Measurements from ENCODE around the gene ATP10A.
"Not testable (repeated sequence)": the region's sequence is repeated elsewhere in the genome, so short reads cannot be mapped to it uniquely, and the experiment has no call there.

Gene ATP10A

GRCh38 chr15:25790000-25790660 lies 73.0 kb downstream of the ATP10A start:
- no peak for DNase-seq (ENCODE audit: low spot score)

- DNase-seq (ENCODE audit: low spot score) = no peak
Observed at GRCh38 chr15:25789616-25789999, 73.5 kb downstream of the ATP10A start.

- no peak for DNase-seq (ENCODE audit: low spot score)
Observed at GRCh38 chr15:25789211-25789610, 73.9 kb downstream of the ATP10A start.

GRCh38 chr15:25787855-25788520 lies 75.1 kb downstream of the ATP10A start:
- no peak for DNase-seq (ENCODE audit: low spot score)

GRCh38 chr15:25787381-25787780 lies 75.7 kb downstream of the ATP10A start:
- DNase-seq (ENCODE audit: low spot score) = no peak

- DNase-seq (ENCODE audit: low spot score) = no peak
Observed at GRCh38 chr15:25786040-25786439, 77.1 kb downstream of the ATP10A start.

- no peak for DNase-seq (ENCODE audit: low spot score)
Observed at GRCh38 chr15:25785641-25786025, 77.5 kb downstream of the ATP10A start.

GRCh38 chr15:25784876-25785640 lies 78.1 kb downstream of the ATP10A start:
- no peak for DNase-seq (ENCODE audit: low spot score)

GRCh38 chr15:25783607-25784540 lies 79.3 kb downstream of the ATP10A start:
- peak; percentile 71 for DNase-seq (ENCODE audit: low spot score)

GRCh38 chr15:25783134-25783533 lies 80.0 kb downstream of the ATP10A start:
- DNase-seq (ENCODE audit: low spot score) = no peak

- no peak for DNase-seq (ENCODE audit: low spot score)
Observed at GRCh38 chr15:25780479-25781255, 82.5 kb downstream of the ATP10A start.

GRCh38 chr15:25778161-25778560 lies 85.0 kb downstream of the ATP10A start:
- DNase-seq (ENCODE audit: low spot score) = no peak

GRCh38 chr15:25777037-25777436 lies 86.1 kb downstream of the ATP10A start:
- DNase-seq (ENCODE audit: low spot score) = peak; percentile 37

GRCh38 chr15:25776071-25776746 lies 86.9 kb downstream of the ATP10A start:
- DNase-seq (ENCODE audit: low spot score) = peak; percentile 13

GRCh38 chr15:25775317-25775912 lies 87.7 kb downstream of the ATP10A start:
- peak; percentile 39 for DNase-seq (ENCODE audit: low spot score)

- no peak for DNase-seq (ENCODE audit: low spot score)
Observed at GRCh38 chr15:25774871-25775270, 88.3 kb downstream of the ATP10A start.

- DNase-seq (ENCODE audit: low spot score) = peak; percentile 24
Observed at GRCh38 chr15:25773248-25773647, 89.9 kb downstream of the ATP10A start.

- peak; percentile 15 for DNase-seq (ENCODE audit: low spot score)
Observed at GRCh38 chr15:25772500-25772899, 90.6 kb downstream of the ATP10A start.

GRCh38 chr15:25771736-25772135 lies 91.4 kb downstream of the ATP10A start:
- DNase-seq (ENCODE audit: low spot score) = not testable (repeated sequence)

GRCh38 chr15:25771338-25771706 lies 91.8 kb downstream of the ATP10A start:
- no peak for DNase-seq (ENCODE audit: low spot score)

All from ecto neural progenitor cell (in vitro differentiated cells).